Calu3 (cell line): ENCODE results near the gene METTL13. TPM values are rescaled to one million over a fixed set of nuclear protein-coding genes. Genes with fewer than 3 reads are reported as not detected.
A peak's percentile ranks its signal among the peaks of the same experiment; 100 is the strongest.

ENCODE experiments used
- BruUV-seq: library from RNA; stranded (reverse); fragments of 400-500 nt; replicated peaks from 2 replicates; lab custom pipeline; 2021; lab: Mats Ljungman, UMichigan
- CTCF ChIA-PET: fragments of 300-600 bp; sonication (Branson Sonifier 250); formaldehyde crosslinking; loops from one replicate; lab custom pipeline; 2022; ENCODE audit warnings: antibody characterized with exemption; lab: Charles Lee
- DNase-seq: peaks from one replicate; pipeline ENCODE4 v3.0.0; 2022
- H3K27ac Mint-ChIP-seq: one replicate; pipeline ENCODE4 v1.8.0; 2022; ENCODE audit warnings: mixed read lengths; ENCODE audit not compliant: unreplicated experiment
- H3K27me3 Mint-ChIP-seq: one replicate; pipeline ENCODE4 v1.8.0; 2022; ENCODE audit warnings: mixed read lengths; ENCODE audit not compliant: unreplicated experiment
- H3K36me3 Mint-ChIP-seq: one replicate; pipeline ENCODE4 v1.8.0; 2022; ENCODE audit warnings: mild to moderate bottlenecking, moderate library complexity, mixed read lengths; ENCODE audit not compliant: insufficient read depth, unreplicated experiment
- H3K4me1 Mint-ChIP-seq: one replicate; pipeline ENCODE4 v1.8.0; 2022; ENCODE audit warnings: mild to moderate bottlenecking, low read depth, mixed read lengths; ENCODE audit not compliant: unreplicated experiment
- H3K4me3 Mint-ChIP-seq: one replicate; pipeline ENCODE4 v1.8.0; 2022; ENCODE audit warnings: mild to moderate bottlenecking, low read depth, moderate library complexity, mixed read lengths; ENCODE audit not compliant: unreplicated experiment
- H3K9me3 Mint-ChIP-seq: one replicate; pipeline ENCODE4 v1.8.0; 2022; ENCODE audit warnings: low read depth, mixed read lengths; ENCODE audit not compliant: unreplicated experiment
- CTCF ChIP-seq: fragments of 200-600 bp; IDR thresholded peaks from one replicate; pipeline ENCODE4 v1.8.0; 2022; ENCODE audit warnings: antibody characterized with exemption; ENCODE audit not compliant: unreplicated experiment
- intact Hi-C: fragments of 100-400 bp; cut with micrococcal nuclease; formaldehyde crosslinking; loops from one replicate; pipeline ENCODE4 v1.10.0; 2022; ENCODE audit not compliant: unreplicated experiment
- total RNA-seq: library from RNA; stranded (reverse); gene quantifications from 2 replicates; pipeline ENCODE4 v1.2.3, GENCODE V29; 2022

Gene METTL13
- total RNA-seq, 1 experiment from 2014 or later, result 53.1 TPM

- BruUV-seq, result no TSS peak
- Mint-ChIP-seq H3K4me1 (peaks cover 6% of the 10 kb centered on the region), H3K27me3 (peaks cover 39% of the 10 kb centered on the region), H3K36me3 (peaks cover 6% of the 10 kb centered on the region), H3K9me3 (no peaks in the 10 kb centered on the region), H3K27ac (no peak overlapping the region), H3K4me3 (no peak overlapping the region)
- TF ChIP-seq CTCF, result no peak
- CTCF ChIA-PET, result no interaction called here
- DNase-seq, result no peak
- intact Hi-C loops, result no loop called here
Observed at GRCh38 chr1:171835891-171836290, 54.4 kb downstream of the METTL13 start.

GRCh38 chr1:171841050-171841910 lies 59.8 kb downstream of the METTL13 start, which contains the start of gene DNM3:
Gene DNM3 (plus strand): TSS chr1:171841498. CDS start chr1:171841657, 159 bp downstream.
- Mint-ChIP-seq H3K4me3 (peak within 1 kb of the TSS; percentile 82), H3K27me3 (peaks cover 65% of the 10 kb centered on the region)
- peak; percentile 85 for DNase-seq

GRCh38 chr1:171841931-171842761 lies 60.7 kb downstream of the METTL13 start:
- BruUV-seq, result no TSS peak
- CTCF ChIA-PET, result interaction anchor here (0.5 to 1.3 kb wide), 7 partner anchors 17 to 197 kb away, joined by 3 to 10 read pairs (median 3); no protein-coding TSS in a partner anchor
- no peak overlapping the region for H3K27ac Mint-ChIP-seq

More at GRCh38 chr1:171841050-171841910, 59.8 kb downstream of the METTL13 start, which contains the start of gene DNM3:
- intact Hi-C loops, result loop anchor here (5.0 kb wide), 1 partner anchor 71 kb away; no protein-coding TSS in a partner anchor
- Mint-ChIP-seq H3K4me1 (peaks cover 21% of the 10 kb centered on the region), H3K36me3 (peaks cover 24% of the 10 kb centered on the region), H3K9me3 (no peaks in the 10 kb centered on the region), H3K27ac (peak within 1 kb of the TSS; percentile 51)
- no TSS peak for BruUV-seq
- CTCF ChIA-PET, result interaction anchor here (0.6 to 1.3 kb wide), 5 partner anchors 16 to 196 kb away, joined by 3 to 10 read pairs (median 3); no protein-coding TSS in a partner anchor
- TF ChIP-seq CTCF, result no peak

More at GRCh38 chr1:171841931-171842761, 60.7 kb downstream of the METTL13 start:
- peaks cover 24% of the 10 kb centered on the region for H3K36me3 Mint-ChIP-seq
- peak overlapping the region; percentile 82 for H3K4me3 Mint-ChIP-seq
- peaks cover 21% of the 10 kb centered on the region for H3K4me1 Mint-ChIP-seq
- intact Hi-C loops, result loop anchor here (5.0 kb wide), 1 partner anchor 70 kb away; no protein-coding TSS in a partner anchor
- H3K9me3 Mint-ChIP-seq, result no peaks in the 10 kb centered on the region
- peak; percentile 6 for DNase-seq
- H3K27me3 Mint-ChIP-seq, result peaks cover 58% of the 10 kb centered on the region
- TF ChIP-seq CTCF, result no peak
